SK-N-SH treated with all-trans-retinoic acid at 6 μM for 48 hours (cell line): ENCODE data around the gene UMPS.
A peak's percentile ranks its signal among the peaks of the same experiment; 100 is the strongest.

Experiments
- BACH2 ChIP-seq: fragments of 250-450 bp; sonication (Bioruptor Pico); IDR thresholded peaks from 2 replicates; pipeline ENCODE4 v1.9.0; 2021; ENCODE audit warnings: mild to moderate bottlenecking, borderline replicate concordance
- GLIS3 ChIP-seq: fragments of 250-450 bp; sonication (Bioruptor Pico); IDR thresholded peaks from 2 replicates; pipeline ENCODE4 v1.5.0; 2020; ENCODE audit warnings: mild to moderate bottlenecking, moderate library complexity
- ISL1 ChIP-seq: fragments of 250-450 bp; sonication (Bioruptor Pico); IDR thresholded peaks from 2 replicates; pipeline ENCODE4 v2.1.2; 2022; ENCODE audit warnings: mild to moderate bottlenecking, moderate library complexity
- RARB ChIP-seq: fragments of 250-450 bp; sonication (Bioruptor Pico); IDR thresholded peaks from 2 replicates; pipeline ENCODE4 v1.8.0; 2021; ENCODE audit warnings: mild to moderate bottlenecking, moderate library complexity
- SNAI2 ChIP-seq: fragments of 250-450 bp; sonication (Bioruptor Pico); IDR thresholded peaks from 2 replicates; pipeline ENCODE4 v1.5.0; 2020; ENCODE audit warnings: mild to moderate bottlenecking, moderate library complexity
- ZFP3 ChIP-seq: fragments of 250-450 bp; sonication (Bioruptor Pico); IDR thresholded peaks from 2 replicates; pipeline ENCODE4 v1.5.0; 2020; ENCODE audit warnings: mild to moderate bottlenecking, moderate library complexity
- ZNF565 ChIP-seq: fragments of 450-650 bp; formaldehyde crosslinking; conservative IDR thresholded peaks from 2 replicates; pipeline ENCODE4 v1.5.0; 2020; ENCODE audit warnings: low read depth, mild to moderate bottlenecking, moderate library complexity
- ZNF70 ChIP-seq: fragments of 450-650 bp; formaldehyde crosslinking; IDR thresholded peaks from 2 replicates; pipeline ENCODE4 v1.5.0; 2020; ENCODE audit warnings: mild to moderate bottlenecking, moderate library complexity
- TF ChIP-seq, protein P1 (sequence below): fragments of 250-450 bp; sonication (Bioruptor Pico); IDR thresholded peaks from 2 replicates; pipeline ENCODE4 v1.5.0; 2020; ENCODE audit warnings: mild to moderate bottlenecking, moderate library complexity
- TF ChIP-seq, protein P2 (sequence below): fragments of 250-450 bp; sonication (Bioruptor Pico); IDR thresholded peaks from 2 replicates; pipeline ENCODE4 v1.8.0; 2021; ENCODE audit warnings: low read depth, mild to moderate bottlenecking, moderate library complexity, borderline replicate concordance
- TF ChIP-seq, protein P3 (sequence below): fragments of 250-450 bp; sonication (Bioruptor Pico); IDR thresholded peaks from 2 replicates; pipeline ENCODE4 v1.5.1; 2021; ENCODE audit warnings: mild to moderate bottlenecking, moderate library complexity

DNA sequence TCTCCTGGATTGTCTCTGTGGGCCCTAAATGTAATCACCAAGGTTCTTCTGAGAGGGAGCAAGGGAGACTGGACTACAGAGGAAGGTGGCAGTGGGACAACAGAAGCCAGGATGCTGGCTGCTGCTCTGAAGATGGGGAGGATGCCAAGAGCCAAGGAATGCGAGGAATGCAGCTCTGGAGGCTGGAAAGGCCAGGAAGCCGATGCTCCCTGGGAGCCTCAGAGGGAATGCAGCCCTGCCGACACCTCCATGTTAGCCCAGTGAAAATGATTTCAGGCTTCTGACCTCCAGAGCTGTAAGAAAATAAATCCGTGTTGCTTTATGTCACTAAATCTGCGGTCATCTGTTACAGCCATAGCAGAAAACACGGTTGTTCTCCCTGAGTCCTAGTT lies 44.1 kb downstream of the UMPS start:
- TF ChIP-seq ZNF565 (CRISPR knock-in tag) = no peak
- no peak for TF ChIP-seq GLIS3 (CRISPR knock-in tag)
- no peak for TF ChIP-seq ZFP3 (CRISPR knock-in tag)
- TF ChIP-seq RARB (CRISPR knock-in tag) = no peak
- peak; percentile 51 for TF ChIP-seq ISL1 (CRISPR knock-in tag)
- no peak for TF ChIP-seq ZNF70 (CRISPR knock-in tag)
- no peak for TF ChIP-seq BACH2
- TF ChIP-seq, protein P1, sequence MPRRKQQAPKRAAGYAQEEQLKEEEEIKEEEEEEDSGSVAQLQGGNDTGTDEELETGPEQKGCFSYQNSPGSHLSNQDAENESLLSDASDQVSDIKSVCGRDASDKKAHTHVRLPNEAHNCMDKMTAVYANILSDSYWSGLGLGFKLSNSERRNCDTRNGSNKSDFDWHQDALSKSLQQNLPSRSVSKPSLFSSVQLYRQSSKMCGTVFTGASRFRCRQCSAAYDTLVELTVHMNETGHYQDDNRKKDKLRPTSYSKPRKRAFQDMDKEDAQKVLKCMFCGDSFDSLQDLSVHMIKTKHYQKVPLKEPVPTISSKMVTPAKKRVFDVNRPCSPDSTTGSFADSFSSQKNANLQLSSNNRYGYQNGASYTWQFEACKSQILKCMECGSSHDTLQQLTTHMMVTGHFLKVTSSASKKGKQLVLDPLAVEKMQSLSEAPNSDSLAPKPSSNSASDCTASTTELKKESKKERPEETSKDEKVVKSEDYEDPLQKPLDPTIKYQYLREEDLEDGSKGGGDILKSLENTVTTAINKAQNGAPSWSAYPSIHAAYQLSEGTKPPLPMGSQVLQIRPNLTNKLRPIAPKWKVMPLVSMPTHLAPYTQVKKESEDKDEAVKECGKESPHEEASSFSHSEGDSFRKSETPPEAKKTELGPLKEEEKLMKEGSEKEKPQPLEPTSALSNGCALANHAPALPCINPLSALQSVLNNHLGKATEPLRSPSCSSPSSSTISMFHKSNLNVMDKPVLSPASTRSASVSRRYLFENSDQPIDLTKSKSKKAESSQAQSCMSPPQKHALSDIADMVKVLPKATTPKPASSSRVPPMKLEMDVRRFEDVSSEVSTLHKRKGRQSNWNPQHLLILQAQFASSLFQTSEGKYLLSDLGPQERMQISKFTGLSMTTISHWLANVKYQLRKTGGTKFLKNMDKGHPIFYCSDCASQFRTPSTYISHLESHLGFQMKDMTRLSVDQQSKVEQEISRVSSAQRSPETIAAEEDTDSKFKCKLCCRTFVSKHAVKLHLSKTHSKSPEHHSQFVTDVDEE = 0 out of 2 replicates have a peak, but pooled peaks have one; percentile 39
- TF ChIP-seq, protein P2, sequence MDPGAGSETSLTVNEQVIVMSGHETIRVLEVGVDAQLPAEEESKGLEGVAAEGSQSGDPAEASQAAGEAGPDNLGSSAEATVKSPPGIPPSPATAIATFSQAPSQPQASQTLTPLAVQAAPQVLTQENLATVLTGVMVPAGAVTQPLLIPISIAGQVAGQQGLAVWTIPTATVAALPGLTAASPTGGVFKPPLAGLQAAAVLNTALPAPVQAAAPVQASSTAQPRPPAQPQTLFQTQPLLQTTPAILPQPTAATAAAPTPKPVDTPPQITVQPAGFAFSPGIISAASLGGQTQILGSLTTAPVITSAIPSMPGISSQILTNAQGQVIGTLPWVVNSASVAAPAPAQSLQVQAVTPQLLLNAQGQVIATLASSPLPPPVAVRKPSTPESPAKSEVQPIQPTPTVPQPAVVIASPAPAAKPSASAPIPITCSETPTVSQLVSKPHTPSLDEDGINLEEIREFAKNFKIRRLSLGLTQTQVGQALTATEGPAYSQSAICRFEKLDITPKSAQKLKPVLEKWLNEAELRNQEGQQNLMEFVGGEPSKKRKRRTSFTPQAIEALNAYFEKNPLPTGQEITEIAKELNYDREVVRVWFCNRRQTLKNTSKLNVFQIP = no peak
- no peak for TF ChIP-seq SNAI2 (CRISPR knock-in tag)
- TF ChIP-seq, protein P3, sequence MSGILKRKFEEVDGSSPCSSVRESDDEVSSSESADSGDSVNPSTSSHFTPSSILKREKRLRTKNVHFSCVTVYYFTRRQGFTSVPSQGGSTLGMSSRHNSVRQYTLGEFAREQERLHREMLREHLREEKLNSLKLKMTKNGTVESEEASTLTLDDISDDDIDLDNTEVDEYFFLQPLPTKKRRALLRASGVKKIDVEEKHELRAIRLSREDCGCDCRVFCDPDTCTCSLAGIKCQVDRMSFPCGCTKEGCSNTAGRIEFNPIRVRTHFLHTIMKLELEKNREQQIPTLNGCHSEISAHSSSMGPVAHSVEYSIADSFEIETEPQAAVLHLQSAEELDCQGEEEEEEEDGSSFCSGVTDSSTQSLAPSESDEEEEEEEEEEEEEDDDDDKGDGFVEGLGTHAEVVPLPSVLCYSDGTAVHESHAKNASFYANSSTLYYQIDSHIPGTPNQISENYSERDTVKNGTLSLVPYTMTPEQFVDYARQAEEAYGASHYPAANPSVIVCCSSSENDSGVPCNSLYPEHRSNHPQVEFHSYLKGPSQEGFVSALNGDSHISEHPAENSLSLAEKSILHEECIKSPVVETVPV (CRISPR knock-in tag) = no peak
